ENCODE data around the gene NPPA.
A peak's percentile ranks its signal among the peaks of the same experiment; 100 is the strongest.
"Not testable (repeated sequence)": the region's sequence is repeated elsewhere in the genome, so short reads cannot be mapped to it uniquely, and the experiment has no call there.

NPPA gene

GRCh38 chr1:11806307-11806936 is 41.2 kb downstream of the NPPA start:
- Histone ChIP-seq H3K27ac (peak overlapping the region; percentile 74), H3K27me3 (ENCODE audit: insufficient read depth, low read depth, severe bottlenecking) (no peaks in the 10 kb centered on the region), H3K9me3 (ENCODE audit: severe bottlenecking) (no peaks in the 10 kb centered on the region), H3K4me3 (ENCODE audit: low read depth, low read length) (peak overlapping the region; percentile 64), H3K36me3 (peaks cover 35% of the 10 kb centered on the region)
- no peak for TF ChIP-seq CTCF (IDR thresholded peaks at IDR 0.05; ENCODE audit: low read depth, low read length)
- no peak for DNase-seq

- no peaks in the 10 kb centered on the region for H3K27me3 ChIP-seq (ENCODE audit: insufficient read depth, low read depth, severe bottlenecking)
- H3K9me3 ChIP-seq (ENCODE audit: severe bottlenecking) = no peaks in the 10 kb centered on the region
- peak within 1 kb of the TSS; percentile 79 for H3K27ac ChIP-seq
- TF ChIP-seq CTCF (IDR thresholded peaks at IDR 0.05; ENCODE audit: low read depth, low read length) = no peak
- peaks cover 37% of the 10 kb centered on the region for H3K36me3 ChIP-seq
- H3K4me3 ChIP-seq (ENCODE audit: low read depth, low read length) = peak within 1 kb of the TSS; percentile 64
- peak; percentile 99 for DNase-seq
These were observed 41.9 kb downstream of the NPPA start, which contains the start of the genes CLCN6 and MTHFR for GRCh38 chr1:11805422-11806306. CLCN6 (plus strand) TSS chr1:11806191; CDS start chr1:11806263, 72 bp downstream. MTHFR (minus strand) TSS chr1:11805964; CDS start chr1:11803116, 2,848 bp downstream.

- TF ChIP-seq CTCF (IDR thresholded peaks at IDR 0.05; ENCODE audit: low read depth, low read length) = no peak
These were observed 42.7 kb downstream of the NPPA start for GRCh38 chr1:11804666-11805421.

GRCh38 chr1:11803924-11804665 is 43.5 kb downstream of the NPPA start:
- peaks cover 28% of the 10 kb centered on the region for H3K36me3 ChIP-seq
- not testable (repeated sequence) for DNase-seq; H3K27me3 ChIP-seq (ENCODE audit: insufficient read depth, low read depth, severe bottlenecking); H3K9me3 ChIP-seq (ENCODE audit: severe bottlenecking)
- H3K4me3 ChIP-seq (ENCODE audit: low read depth, low read length) = peak overlapping the region; percentile 17
- peak overlapping the region; percentile 63 for H3K27ac ChIP-seq

More at GRCh38 chr1:11804666-11805421, 42.7 kb downstream of the NPPA start:
- Histone ChIP-seq H3K9me3 (ENCODE audit: severe bottlenecking) (no peaks in the 10 kb centered on the region), H3K27ac (peak overlapping the region; percentile 79), H3K4me3 (ENCODE audit: low read depth, low read length) (peak overlapping the region; percentile 64), H3K36me3 (peaks cover 33% of the 10 kb centered on the region), H3K27me3 (ENCODE audit: insufficient read depth, low read depth, severe bottlenecking) (no peaks in the 10 kb centered on the region)
- DNase-seq = no peak

GRCh38 chr1:11802973-11803885 is 44.4 kb downstream of the NPPA start:
- DNase-seq = peak; percentile 97
- Histone ChIP-seq H3K27me3 (ENCODE audit: insufficient read depth, low read depth, severe bottlenecking) (no peaks in the 10 kb centered on the region), H3K27ac (peak overlapping the region; percentile 63)

More at GRCh38 chr1:11802973-11803885, 44.4 kb downstream of the NPPA start:
- Histone ChIP-seq H3K9me3 (ENCODE audit: severe bottlenecking) (no peaks in the 10 kb centered on the region), H3K4me3 (ENCODE audit: low read depth, low read length) (peak overlapping the region; percentile 24), H3K36me3 (peaks cover 23% of the 10 kb centered on the region)
- no peak for TF ChIP-seq CTCF (IDR thresholded peaks at IDR 0.05; ENCODE audit: low read depth, low read length)

Measured in WERI-Rb-1 (cell line).